SHP77 (cell line): ENCODE data around the gene C6orf62.
A peak's percentile ranks its signal among the peaks of the same experiment; 100 is the strongest.
"Not testable (repeated sequence)": the region's sequence is repeated elsewhere in the genome, so short reads cannot be mapped to it uniquely, and the experiment has no call there.

ENCODE experiments used
- DNase-seq, 2 experiments: peaks; one replicate each; lab custom pipeline; 2025; lab: John Stamatoyannopoulos, UW

The C6orf62 gene

GRCh38 chr6:24719125-24719971 lies at the start of gene C6orf62:
TSS of gene C6orf62 (minus strand) at chr6:24719154. CDS start at chr6:24718668, 486 bp downstream.
- no peak for DNase-seq

- no peak for DNase-seq
Observed at GRCh38 chr6:24768361-24768760, 49.4 kb upstream of the C6orf62 start.

- peak in 1 of 2 experiments; percentile 1 for DNase-seq
Observed at GRCh38 chr6:24766680-24767462, 47.9 kb upstream of the C6orf62 start.

GRCh38 chr6:24765968-24766367 lies 47.0 kb upstream of the C6orf62 start:
- DNase-seq, result not testable (repeated sequence)

GRCh38 chr6:24764833-24765828 lies 46.2 kb upstream of the C6orf62 start:
- not testable (repeated sequence) for DNase-seq

- DNase-seq, result no peak
Observed at GRCh38 chr6:24763578-24763977, 44.6 kb upstream of the C6orf62 start.

- no peak for DNase-seq
Observed at GRCh38 chr6:24761851-24762250, 42.9 kb upstream of the C6orf62 start.

- DNase-seq, result peak in 1 of 2 experiments; percentile 22
Observed at GRCh38 chr6:24761193-24761835, 42.4 kb upstream of the C6orf62 start.

- DNase-seq, result no peak
Observed at GRCh38 chr6:24760210-24760609, 41.3 kb upstream of the C6orf62 start.

- no peak for DNase-seq
Observed at GRCh38 chr6:24759718-24760117, 40.8 kb upstream of the C6orf62 start.

- no peak for DNase-seq
Observed at GRCh38 chr6:24757611-24758010, 38.7 kb upstream of the C6orf62 start.

GRCh38 chr6:24755279-24755678 lies 36.3 kb upstream of the C6orf62 start:
- no peak for DNase-seq

GRCh38 chr6:24754378-24754777 lies 35.4 kb upstream of the C6orf62 start:
- not testable (repeated sequence) for DNase-seq

- no peak for DNase-seq
Observed at GRCh38 chr6:24753545-24753944, 34.6 kb upstream of the C6orf62 start.

- DNase-seq, result no peak
Observed at GRCh38 chr6:24752917-24753492, 34.1 kb upstream of the C6orf62 start.

GRCh38 chr6:24752503-24752902 lies 33.5 kb upstream of the C6orf62 start:
- DNase-seq, result no peak

- not testable (repeated sequence) for DNase-seq
Observed at GRCh38 chr6:24750878-24751277, 31.9 kb upstream of the C6orf62 start.

GRCh38 chr6:24749297-24749696 lies 30.3 kb upstream of the C6orf62 start:
- DNase-seq, result no peak

GRCh38 chr6:24744911-24745310 lies 26.0 kb upstream of the C6orf62 start:
- DNase-seq, result no peak

GRCh38 chr6:24743944-24744335 lies 25.0 kb upstream of the C6orf62 start:
- DNase-seq, result no peak
